Uterus (tissue), 2 donors: ENCODE measurements around the gene NANOS2.

ENCODE experiments used
- CTCF ChIP-seq, 4 experiments: fragments of 200-600 bp in 2 of 4; fragments of 450-650 bp in 2 of 4; sonication (generic) in 2 of 4; IDR thresholded peaks; one replicate each; pipeline ENCODE4 v1.5.1; 2016 to 2019; ENCODE audit warnings: antibody characterized with exemption in 4 of 4, mild to moderate bottlenecking in 2 of 4, moderate library complexity in 1 of 4
- POLR2A ChIP-seq, 2 donors: fragments of 450-650 bp; IDR thresholded peaks; one replicate each; pipeline ENCODE4 v1.6.1; 2016; ENCODE audit warnings: antibody characterized with exemption in 2 of 2, mild to moderate bottlenecking in 1 of 2, moderate library complexity in 1 of 2

- TF ChIP-seq POLR2A (IDR thresholded peaks at IDR 0.05) (no peak), CTCF (IDR thresholded peaks at IDR 0.05) (no peak)
Measured at GRCh38 chr19:45958769-45959516, 44.4 kb upstream of the NANOS2 start.
